Endothelial cell of umbilical vein (primary cell): Measurements from ENCODE around the gene ZNF74.

Experiments used
- EZH2 ChIP-seq: IDR thresholded peaks from 2 replicates; pipeline ENCODE4 v1.6.1; 2012; ENCODE audit warnings: borderline replicate concordance, low read depth, mild to moderate bottlenecking, moderate library complexity, low read length, inconsistent platforms; ENCODE audit not compliant: severe bottlenecking
- POLR2A ChIP-seq: IDR thresholded peaks from 2 replicates; pipeline ENCODE4 v1.6.1; 2012; ENCODE audit warnings: low read depth, mild to moderate bottlenecking, control low read depth, low read length

- TF ChIP-seq POLR2A (no peak), EZH2 (no peak)
Measured at GRCh38 chr22:20434773-20435172, 40.8 kb downstream of the ZNF74 start.
